ENCODE results near the gene AUTS2. TPM values are rescaled to one million over a fixed set of nuclear protein-coding genes. Genes with fewer than 3 reads are reported as not detected.

Gene AUTS2
- total RNA-seq, 1 donor from 2014 or later: 9.9 TPM

- DNase-seq (ENCODE audit: low read depth): no peak
- TF ChIP-seq CTCF (IDR thresholded peaks at IDR 0.05; ENCODE audit: insufficient read depth, low read length, poor library complexity, severe bottlenecking): no peak
- no peaks in the 10 kb centered on the region for H3K36me3 ChIP-seq (ENCODE audit: control insufficient read depth, insufficient read depth, low read length)
These were observed 705.5 kb downstream of the AUTS2 start for GRCh38 chr7:70303780-70304179.

GRCh38 chr7:70306173-70306572 is 707.9 kb downstream of the AUTS2 start:
- Histone ChIP-seq H3K27me3 (ENCODE audit: control insufficient read depth, insufficient read depth, low read length) (no peaks in the 10 kb centered on the region), H3K4me3 (ENCODE audit: low read depth, low read length) (no peak overlapping the region), H3K36me3 (ENCODE audit: control insufficient read depth, insufficient read depth, low read length) (no peaks in the 10 kb centered on the region)
- TF ChIP-seq CTCF (IDR thresholded peaks at IDR 0.05; ENCODE audit: insufficient read depth, low read length, poor library complexity, severe bottlenecking): no peak
- no peak for DNase-seq (ENCODE audit: low read depth)

More at GRCh38 chr7:70303780-70304179, 705.5 kb downstream of the AUTS2 start:
- Histone ChIP-seq H3K4me3 (ENCODE audit: low read depth, low read length) (no peak overlapping the region), H3K27me3 (ENCODE audit: control insufficient read depth, insufficient read depth, low read length) (no peaks in the 10 kb centered on the region)

- no peak overlapping the region for H3K4me3 ChIP-seq (ENCODE audit: low read depth, low read length)
- no peaks in the 10 kb centered on the region for H3K27me3 ChIP-seq (ENCODE audit: control insufficient read depth, insufficient read depth, low read length)
- no peak for DNase-seq (ENCODE audit: low read depth)
- TF ChIP-seq CTCF (IDR thresholded peaks at IDR 0.05; ENCODE audit: insufficient read depth, low read length, poor library complexity, severe bottlenecking): no peak
- H3K36me3 ChIP-seq (ENCODE audit: control insufficient read depth, insufficient read depth, low read length): no peaks in the 10 kb centered on the region
These were observed 709.4 kb downstream of the AUTS2 start for GRCh38 chr7:70307544-70308106.

GRCh38 chr7:70312336-70312735 is 714.1 kb downstream of the AUTS2 start:
- TF ChIP-seq CTCF (IDR thresholded peaks at IDR 0.05; ENCODE audit: insufficient read depth, low read length, poor library complexity, severe bottlenecking): no peak
- Histone ChIP-seq H3K4me3 (ENCODE audit: low read depth, low read length) (no peak overlapping the region), H3K36me3 (ENCODE audit: control insufficient read depth, insufficient read depth, low read length) (no peaks in the 10 kb centered on the region), H3K27me3 (ENCODE audit: control insufficient read depth, insufficient read depth, low read length) (no peaks in the 10 kb centered on the region)
- DNase-seq (ENCODE audit: low read depth): no peak

GRCh38 chr7:70313271-70313670 is 715.0 kb downstream of the AUTS2 start:
- H3K27me3 ChIP-seq (ENCODE audit: control insufficient read depth, insufficient read depth, low read length): no peaks in the 10 kb centered on the region
- H3K36me3 ChIP-seq (ENCODE audit: control insufficient read depth, insufficient read depth, low read length): no peaks in the 10 kb centered on the region
- TF ChIP-seq CTCF (IDR thresholded peaks at IDR 0.05; ENCODE audit: insufficient read depth, low read length, poor library complexity, severe bottlenecking): peak; percentile 11
- peak; percentile 50 for DNase-seq (ENCODE audit: low read depth)
- H3K4me3 ChIP-seq (ENCODE audit: low read depth, low read length): no peak overlapping the region

- no peaks in the 10 kb centered on the region for H3K36me3 ChIP-seq (ENCODE audit: control insufficient read depth, insufficient read depth, low read length)
- DNase-seq (ENCODE audit: low read depth): no peak
- H3K27me3 ChIP-seq (ENCODE audit: control insufficient read depth, insufficient read depth, low read length): no peaks in the 10 kb centered on the region
- no peak for TF ChIP-seq CTCF (IDR thresholded peaks at IDR 0.05; ENCODE audit: insufficient read depth, low read length, poor library complexity, severe bottlenecking)
- H3K4me3 ChIP-seq (ENCODE audit: low read depth, low read length): no peak overlapping the region
These were observed 715.4 kb downstream of the AUTS2 start for GRCh38 chr7:70313687-70314086.

Measured in kidney epithelial cell (primary cell).